NCI-H2107 treated with DMSO at 0.1 percent for 48 hours (cell line): Measurements from ENCODE around the gene TXLNA.
"Not testable (repeated sequence)": the region's sequence is repeated elsewhere in the genome, so short reads cannot be mapped to it uniquely, and the experiment has no call there.

Experiments used
- DNase-seq: peaks from one replicate; lab custom pipeline; 2025; ENCODE audit not compliant: unreplicated experiment; lab: John Stamatoyannopoulos, UW

Gene TXLNA

GRCh38 chr1:32179443-32180185 is at the start of gene TXLNA:
Gene TXLNA, plus strand, starts transcription at chr1:32179675. Its CDS starts 671 bp downstream, at chr1:32180346.
- peak; percentile 93 for DNase-seq

- DNase-seq, result not testable (repeated sequence)
Observed at GRCh38 chr1:32133950-32134280, 45.6 kb upstream of the TXLNA start.

GRCh38 chr1:32137111-32137510 is 42.4 kb upstream of the TXLNA start:
- no peak for DNase-seq

GRCh38 chr1:32138965-32139364 is 40.5 kb upstream of the TXLNA start:
- no peak for DNase-seq

- no peak for DNase-seq
Observed at GRCh38 chr1:32142446-32143301, 36.8 kb upstream of the TXLNA start.

GRCh38 chr1:32143302-32143695 is 36.2 kb upstream of the TXLNA start:
- DNase-seq, result not testable (repeated sequence)

- DNase-seq, result no peak
Observed at GRCh38 chr1:32144033-32144432, 35.4 kb upstream of the TXLNA start.

GRCh38 chr1:32147799-32148198 is 31.7 kb upstream of the TXLNA start:
- DNase-seq, result not testable (repeated sequence)

GRCh38 chr1:32150847-32151246 is 28.6 kb upstream of the TXLNA start:
- DNase-seq, result no peak

GRCh38 chr1:32151319-32151787 is 28.1 kb upstream of the TXLNA start:
- DNase-seq, result peak; percentile 35

- DNase-seq, result no peak
Observed at GRCh38 chr1:32159189-32159588, 20.3 kb upstream of the TXLNA start.

- DNase-seq, result no peak
Observed at GRCh38 chr1:32163405-32163804, 16.1 kb upstream of the TXLNA start.

GRCh38 chr1:32165633-32166032 is 13.8 kb upstream of the TXLNA start:
- not testable (repeated sequence) for DNase-seq

GRCh38 chr1:32170991-32171390 is 8.5 kb upstream of the TXLNA start:
- DNase-seq, result no peak

- DNase-seq, result no peak
Observed at GRCh38 chr1:32172621-32173245, 6.7 kb upstream of the TXLNA start.

GRCh38 chr1:32178380-32179192 is 889 bp upstream of the TXLNA start:
- DNase-seq, result no peak

- DNase-seq, result no peak
Observed at GRCh38 chr1:32179193-32179442, 357 bp upstream of the TXLNA start.

GRCh38 chr1:32180186-32181060 is 948 bp downstream of the TXLNA start:
- no peak for DNase-seq

GRCh38 chr1:32181065-32181464 is 1.6 kb downstream of the TXLNA start:
- no peak for DNase-seq

GRCh38 chr1:32181563-32181962 is 2.1 kb downstream of the TXLNA start:
- no peak for DNase-seq
